SK-N-SH treated with all-trans-retinoic acid at 6 μM for 48 hours (cell line): Measurements from ENCODE around the gene CELF5.

Experiments used
- ARNTL ChIP-seq: fragments of 450-650 bp; formaldehyde crosslinking; IDR thresholded peaks from 2 replicates; pipeline ENCODE4 v1.5.0; 2020; ENCODE audit warnings: low read depth, mild to moderate bottlenecking, moderate library complexity, borderline replicate concordance
- BACH2 ChIP-seq: fragments of 250-450 bp; sonication (Bioruptor Pico); IDR thresholded peaks from 2 replicates; pipeline ENCODE4 v1.9.0; 2021; ENCODE audit warnings: mild to moderate bottlenecking, borderline replicate concordance
- CREB5 ChIP-seq: fragments of 250-450 bp; sonication (Bioruptor Pico); IDR thresholded peaks from 2 replicates; pipeline ENCODE4 v1.5.1; 2020; ENCODE audit warnings: low read depth, mild to moderate bottlenecking, moderate library complexity
- GLIS3 ChIP-seq: fragments of 250-450 bp; sonication (Bioruptor Pico); IDR thresholded peaks from 2 replicates; pipeline ENCODE4 v1.5.0; 2020; ENCODE audit warnings: mild to moderate bottlenecking, moderate library complexity
- ISL1 ChIP-seq: fragments of 250-450 bp; sonication (Bioruptor Pico); IDR thresholded peaks from 2 replicates; pipeline ENCODE4 v2.1.2; 2022; ENCODE audit warnings: mild to moderate bottlenecking, moderate library complexity
- PATZ1 ChIP-seq: fragments of 250-450 bp; sonication (Bioruptor Pico); IDR thresholded peaks from 2 replicates; pipeline ENCODE4 v1.8.0; 2020; ENCODE audit warnings: mild to moderate bottlenecking, moderate library complexity, borderline replicate concordance
- POU6F1 ChIP-seq: fragments of 250-450 bp; sonication (Bioruptor Pico); IDR thresholded peaks from 2 replicates; pipeline ENCODE4 v1.8.0; 2021; ENCODE audit warnings: low read depth, mild to moderate bottlenecking, moderate library complexity, borderline replicate concordance
- PPARA ChIP-seq: fragments of 250-450 bp; sonication (Bioruptor Pico); IDR thresholded peaks from 2 replicates; pipeline ENCODE4 v1.5.0; 2020; ENCODE audit warnings: mild to moderate bottlenecking, borderline replicate concordance
- RARB ChIP-seq: fragments of 250-450 bp; sonication (Bioruptor Pico); IDR thresholded peaks from 2 replicates; pipeline ENCODE4 v1.8.0; 2021; ENCODE audit warnings: mild to moderate bottlenecking, moderate library complexity
- TCF4 ChIP-seq: fragments of 250-450 bp; sonication (Bioruptor Pico); IDR thresholded peaks from 2 replicates; pipeline ENCODE4 v1.8.0; 2021; ENCODE audit warnings: mild to moderate bottlenecking, moderate library complexity, borderline replicate concordance
- TOX ChIP-seq: fragments of 250-450 bp; sonication (Bioruptor Pico); IDR thresholded peaks from 2 replicates; pipeline ENCODE4 v1.8.0; 2021; ENCODE audit warnings: mild to moderate bottlenecking, moderate library complexity, borderline replicate concordance
- ZNF565 ChIP-seq: fragments of 450-650 bp; formaldehyde crosslinking; conservative IDR thresholded peaks from 2 replicates; pipeline ENCODE4 v1.5.0; 2020; ENCODE audit warnings: low read depth, mild to moderate bottlenecking, moderate library complexity
- ZNF70 ChIP-seq: fragments of 450-650 bp; formaldehyde crosslinking; IDR thresholded peaks from 2 replicates; pipeline ENCODE4 v1.5.0; 2020; ENCODE audit warnings: mild to moderate bottlenecking, moderate library complexity
- ZNF8 ChIP-seq: fragments of 450-650 bp; formaldehyde crosslinking; IDR thresholded peaks from 2 replicates; pipeline ENCODE4 v1.5.0; 2020; ENCODE audit warnings: mild to moderate bottlenecking, moderate library complexity

- TF ChIP-seq PATZ1 (CRISPR knock-in tag) (no peak), POU6F1 (CRISPR knock-in tag) (no peak), ISL1 (CRISPR knock-in tag) (no peak), TOX (CRISPR knock-in tag) (no peak), ARNTL (CRISPR knock-in tag) (no peak), ZNF70 (CRISPR knock-in tag) (no peak), TCF4 (no peak), RARB (CRISPR knock-in tag) (no peak), ZNF8 (no peak), ZNF565 (no peak), BACH2 (CRISPR knock-in tag) (no peak), PPARA (CRISPR knock-in tag) (no peak), GLIS3 (CRISPR knock-in tag) (no peak), CREB5 (CRISPR knock-in tag) (no peak)
These were observed 24.9 kb downstream of the CELF5 start for GRCh38 chr19:3249408-3249807.
